Retinal pigment epithelial cell (primary cell): ENCODE data around the gene ABCC10.
"Not testable (repeated sequence)": the region's sequence is repeated elsewhere in the genome, so short reads cannot be mapped to it uniquely, and the experiment has no call there.

ENCODE experiments used
- DNase-seq: peaks from one replicate; pipeline ENCODE4 v3.0.0-alpha.2; 2010; ENCODE audit warnings: low read depth
- H3K4me3 ChIP-seq: 2 replicates; pipeline ENCODE4 v1.5.1; 2011; ENCODE audit warnings: mild to moderate bottlenecking, low read length, control low read depth, moderate library complexity
- TF ChIP-seq, protein P1 (sequence below): conservative IDR thresholded peaks from 2 replicates; pipeline ENCODE4 v1.5.1; 2011; ENCODE audit warnings: low read depth, low read length, control low read depth, inconsistent platforms

Gene ABCC10

DNA sequence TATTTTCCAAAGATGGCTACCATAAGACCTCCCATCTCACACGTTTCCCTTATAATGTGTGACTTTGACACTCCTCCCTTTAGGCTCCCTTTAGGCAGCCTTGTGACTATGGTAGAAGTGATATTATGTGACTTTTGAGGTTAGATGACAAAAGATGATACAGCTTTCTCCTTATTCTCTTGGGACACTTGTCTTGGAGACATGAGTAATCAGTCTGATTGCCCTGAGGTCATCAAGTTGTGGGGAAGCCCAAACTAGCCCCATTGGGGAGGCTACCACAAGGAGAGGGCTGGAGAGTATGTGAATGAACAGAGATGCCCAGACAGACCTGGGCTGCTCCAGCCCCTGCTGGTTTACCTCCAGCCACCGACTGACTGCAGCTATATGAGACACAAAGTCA lies 38.6 kb downstream of the ABCC10 start:
- no peak overlapping the region for H3K4me3 ChIP-seq
- TF ChIP-seq, protein P1, sequence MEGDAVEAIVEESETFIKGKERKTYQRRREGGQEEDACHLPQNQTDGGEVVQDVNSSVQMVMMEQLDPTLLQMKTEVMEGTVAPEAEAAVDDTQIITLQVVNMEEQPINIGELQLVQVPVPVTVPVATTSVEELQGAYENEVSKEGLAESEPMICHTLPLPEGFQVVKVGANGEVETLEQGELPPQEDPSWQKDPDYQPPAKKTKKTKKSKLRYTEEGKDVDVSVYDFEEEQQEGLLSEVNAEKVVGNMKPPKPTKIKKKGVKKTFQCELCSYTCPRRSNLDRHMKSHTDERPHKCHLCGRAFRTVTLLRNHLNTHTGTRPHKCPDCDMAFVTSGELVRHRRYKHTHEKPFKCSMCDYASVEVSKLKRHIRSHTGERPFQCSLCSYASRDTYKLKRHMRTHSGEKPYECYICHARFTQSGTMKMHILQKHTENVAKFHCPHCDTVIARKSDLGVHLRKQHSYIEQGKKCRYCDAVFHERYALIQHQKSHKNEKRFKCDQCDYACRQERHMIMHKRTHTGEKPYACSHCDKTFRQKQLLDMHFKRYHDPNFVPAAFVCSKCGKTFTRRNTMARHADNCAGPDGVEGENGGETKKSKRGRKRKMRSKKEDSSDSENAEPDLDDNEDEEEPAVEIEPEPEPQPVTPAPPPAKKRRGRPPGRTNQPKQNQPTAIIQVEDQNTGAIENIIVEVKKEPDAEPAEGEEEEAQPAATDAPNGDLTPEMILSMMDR: no peak
- no peak for DNase-seq

DNA sequence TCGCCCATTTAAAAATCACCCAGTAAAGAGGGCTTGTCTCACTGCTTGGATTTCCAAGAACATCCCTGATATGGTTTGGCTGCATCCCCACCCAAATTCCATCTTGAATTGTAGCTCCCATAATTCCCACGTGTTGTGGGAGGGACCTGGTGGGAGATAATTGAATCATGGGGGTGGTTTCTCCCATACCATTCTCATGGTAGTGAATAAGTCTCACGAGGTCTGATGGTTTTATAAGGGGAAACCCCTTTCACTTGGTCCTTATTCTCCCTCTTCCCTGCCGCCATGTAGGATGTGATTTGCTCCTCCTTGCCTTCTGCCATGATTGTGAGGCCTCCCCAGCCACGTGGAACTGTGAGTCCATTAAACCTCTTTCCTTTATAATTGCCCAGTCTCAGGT lies 39.9 kb downstream of the ABCC10 start:
- not testable (repeated sequence) for H3K4me3 ChIP-seq, DNase-seq

DNA sequence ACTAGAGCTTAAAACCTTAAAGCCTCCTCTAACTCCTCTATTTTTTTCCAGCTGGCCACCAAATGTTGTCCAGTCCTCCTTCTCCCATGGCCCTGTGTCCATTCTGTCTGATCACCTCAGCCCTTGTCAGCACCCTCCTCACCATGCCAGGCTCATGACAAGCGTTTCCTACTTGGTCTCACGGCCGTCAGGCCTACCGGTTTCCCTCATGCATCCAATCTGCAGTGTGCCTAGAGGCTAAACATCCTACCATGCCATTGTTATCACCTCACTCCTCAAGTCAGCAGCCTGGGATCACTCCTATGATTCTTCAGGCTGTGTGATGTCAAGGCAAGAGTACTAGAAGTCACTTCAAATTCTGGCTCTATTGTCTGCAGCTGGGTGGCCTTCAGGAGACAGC lies 40.4 kb downstream of the ABCC10 start:
- TF ChIP-seq, protein P1: no peak
- no peak for DNase-seq
- H3K4me3 ChIP-seq: no peak overlapping the region

DNA sequence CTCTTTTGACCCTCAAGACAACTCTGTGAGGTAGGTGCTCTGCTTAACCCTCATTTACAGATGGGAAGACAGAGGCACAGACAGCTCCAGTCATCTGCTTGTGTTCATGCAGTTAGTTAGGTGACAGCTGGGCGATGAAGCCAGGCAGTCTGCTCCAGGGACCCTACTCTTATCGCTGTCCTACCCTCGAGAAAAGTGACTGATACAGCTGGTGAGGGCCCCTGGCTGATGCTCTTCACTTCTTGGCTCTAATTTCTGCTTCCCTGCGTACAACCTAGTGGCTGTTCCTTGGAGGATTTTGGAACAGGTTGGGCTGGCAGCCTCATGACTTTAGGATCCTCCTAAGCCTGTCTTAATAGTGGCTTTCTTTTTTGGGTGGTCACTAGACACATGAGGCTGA lies 40.9 kb downstream of the ABCC10 start:
- TF ChIP-seq, protein P1: no peak
- no peak for DNase-seq
- no peak overlapping the region for H3K4me3 ChIP-seq

DNA sequence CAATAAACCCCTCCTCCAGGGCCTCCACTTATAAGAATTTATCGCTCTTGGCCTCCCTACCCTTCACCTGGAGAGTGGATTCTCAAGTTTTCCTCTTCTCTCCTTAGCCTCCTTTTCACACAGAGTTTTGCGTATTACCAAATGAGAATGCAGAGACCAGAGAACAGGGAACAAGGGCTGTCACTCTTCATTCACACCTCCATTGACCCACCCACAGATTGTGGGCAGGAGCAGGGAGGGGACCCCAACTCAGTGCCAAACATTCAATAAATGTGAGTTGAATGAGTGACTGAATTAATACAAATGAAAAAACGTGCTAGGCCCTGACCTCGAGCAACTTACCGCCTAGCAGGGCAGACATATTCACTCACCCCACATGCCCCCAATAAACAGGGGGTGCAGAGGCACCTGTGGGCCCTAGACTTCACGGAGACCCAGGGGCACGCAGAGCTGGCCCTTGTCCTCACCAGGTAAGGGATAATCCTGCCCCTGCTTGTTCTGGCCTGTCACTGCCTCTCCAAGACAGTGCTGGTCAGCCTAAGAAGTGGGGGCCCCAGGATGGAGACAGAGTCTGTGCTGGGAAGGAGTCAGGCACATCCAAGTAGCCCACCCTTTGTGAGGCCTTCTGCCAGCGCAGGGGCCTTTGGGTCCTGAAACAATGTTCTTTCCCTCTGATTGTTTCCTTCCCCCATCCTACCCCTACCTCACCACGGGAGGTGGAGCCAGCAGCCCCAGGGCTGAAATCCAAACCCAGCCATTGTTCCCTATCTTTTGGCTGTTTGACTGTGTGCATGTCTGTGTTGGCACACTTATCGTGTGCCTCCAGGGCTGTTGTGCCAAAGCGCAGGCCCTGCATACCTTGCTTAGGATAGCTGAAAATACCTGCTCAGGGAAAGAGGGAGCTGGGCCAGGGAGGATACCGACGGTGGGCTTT lies 41.7 kb downstream of the ABCC10 start:
- H3K4me3 ChIP-seq: no peak overlapping the region
- TF ChIP-seq, protein P1: no peak
- no peak for DNase-seq

DNA sequence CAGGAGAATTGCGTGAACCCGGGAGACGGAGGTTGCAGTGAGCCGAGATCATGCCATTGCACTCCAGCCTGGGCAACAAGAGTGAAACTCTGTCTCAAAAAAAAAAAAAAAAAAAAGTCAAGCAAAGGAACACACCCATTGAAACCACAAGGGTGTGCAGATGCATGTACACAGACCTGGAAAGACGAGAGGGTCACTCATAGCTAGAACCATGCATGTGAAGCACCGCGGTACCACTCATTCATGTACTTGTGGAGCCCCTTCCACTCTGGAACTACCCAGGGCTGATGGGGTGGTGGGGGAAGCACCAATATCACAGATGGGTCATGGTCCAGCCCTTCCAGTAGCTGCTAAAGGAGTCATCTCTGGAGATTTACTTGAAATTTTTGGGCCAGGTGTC lies 42.6 kb downstream of the ABCC10 start:
- DNase-seq: no peak
- H3K4me3 ChIP-seq: no peak overlapping the region
- TF ChIP-seq, protein P1: no peak

DNA sequence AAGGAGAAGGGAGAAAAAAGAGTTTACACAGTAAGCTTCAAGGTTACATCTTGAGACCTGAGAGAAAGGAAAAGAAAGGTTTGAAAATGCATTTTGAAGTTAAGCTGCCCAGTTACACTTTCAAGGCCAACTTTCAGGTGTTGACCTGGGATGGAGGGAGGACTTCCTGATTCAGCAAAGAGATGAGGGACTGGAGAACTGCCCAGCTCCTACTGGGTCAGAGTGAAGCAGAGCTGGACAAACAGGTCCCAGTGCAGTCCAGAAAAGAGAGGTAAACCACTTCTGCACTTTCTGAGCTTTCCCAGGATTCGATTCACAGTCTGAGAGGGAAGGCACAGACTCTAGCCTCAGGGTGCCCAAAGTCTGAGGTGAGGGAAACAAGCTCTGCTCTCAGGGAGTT lies 44.1 kb downstream of the ABCC10 start:
- TF ChIP-seq, protein P1: no peak
- DNase-seq: no peak

More for the DNA sequence above, 44.1 kb downstream of the ABCC10 start:
- no peak overlapping the region for H3K4me3 ChIP-seq
